Astrocyte (in vitro differentiated cells and primary cell): ENCODE results near the gene KRTAP10-6. TPM values are rescaled to one million over a fixed set of nuclear protein-coding genes. Genes with fewer than 3 reads are reported as not detected.

Source experiments
- DNase-seq: peaks from one replicate; pipeline ENCODE4 v3.0.0-alpha.2; 2010; ENCODE audit warnings: low read depth
- FAIRE-seq: peaks from 2 replicates; lab custom pipeline; 2011; peaks lifted over from hg19 to GRCh38; lab: Jason Lieb, UNC
- H2AFZ ChIP-seq: 2 replicates; pipeline ENCODE4 v1.6.0; 2012; ENCODE audit warnings: low read depth, low read length, inconsistent platforms
- H3K27ac ChIP-seq: 2 replicates; pipeline ENCODE4 v1.5.1; 2011; ENCODE audit warnings: low read depth, low read length, inconsistent platforms
- H3K27me3 ChIP-seq: 2 replicates; pipeline ENCODE4 v1.6.0; 2011; ENCODE audit warnings: low read length, inconsistent platforms; ENCODE audit not compliant: insufficient read depth
- H3K36me3 ChIP-seq: 2 replicates; pipeline ENCODE4 v1.5.1; 2011; ENCODE audit warnings: low read length, inconsistent platforms; ENCODE audit not compliant: insufficient read depth
- H3K4me1 ChIP-seq: 2 replicates; pipeline ENCODE4 v1.5.1; 2011; ENCODE audit warnings: low read length, inconsistent platforms; ENCODE audit not compliant: insufficient read depth
- H3K4me2 ChIP-seq: 2 replicates; pipeline ENCODE4 v1.6.0; 2012; ENCODE audit warnings: low read length, inconsistent platforms
- H3K4me3 ChIP-seq: 2 replicates; pipeline ENCODE4 v1.5.1; 2011; ENCODE audit warnings: low read depth, mild to moderate bottlenecking, low read length, inconsistent platforms; ENCODE audit not compliant: insufficient read depth
- H3K79me2 ChIP-seq: 2 replicates; pipeline ENCODE4 v1.6.0; 2012; ENCODE audit warnings: mild to moderate bottlenecking, low read length, inconsistent platforms; ENCODE audit not compliant: insufficient read depth
- H3K9ac ChIP-seq: 2 replicates; pipeline ENCODE4 v1.6.0; 2012; ENCODE audit warnings: mild to moderate bottlenecking, low read length, inconsistent platforms
- H3K9me3 ChIP-seq: 2 replicates; pipeline ENCODE4 v1.5.1; 2012; ENCODE audit warnings: low read depth, mild to moderate bottlenecking, low read length, inconsistent platforms; ENCODE audit not compliant: insufficient read depth
- H4K20me1 ChIP-seq: 2 replicates; pipeline ENCODE4 v1.6.0; 2012; ENCODE audit warnings: low read length, inconsistent platforms; ENCODE audit not compliant: insufficient read depth
- H3K27ac Mint-ChIP-seq: one replicate; pipeline ENCODE4 v1.8.0; 2021; ENCODE audit warnings: mild to moderate bottlenecking, mixed read lengths; ENCODE audit not compliant: unreplicated experiment
- H3K27me3 Mint-ChIP-seq: one replicate; pipeline ENCODE4 v1.8.0; 2021; ENCODE audit warnings: low read depth, mixed read lengths; ENCODE audit not compliant: unreplicated experiment
- H3K36me3 Mint-ChIP-seq: one replicate; pipeline ENCODE4 v1.8.0; 2021; ENCODE audit warnings: low read depth, mixed read lengths; ENCODE audit not compliant: unreplicated experiment
- H3K4me1 Mint-ChIP-seq: one replicate; pipeline ENCODE4 v1.8.0; 2021; ENCODE audit warnings: low read depth, mixed read lengths; ENCODE audit not compliant: unreplicated experiment
- H3K4me3 Mint-ChIP-seq: one replicate; pipeline ENCODE4 v1.8.0; 2021; ENCODE audit warnings: mild to moderate bottlenecking, moderate library complexity, mixed read lengths; ENCODE audit not compliant: unreplicated experiment
- H3K9me3 Mint-ChIP-seq: one replicate; pipeline ENCODE4 v1.8.0; 2021; ENCODE audit warnings: mild to moderate bottlenecking, mixed read lengths; ENCODE audit not compliant: unreplicated experiment
- EZH2 ChIP-seq: IDR thresholded peaks from 2 replicates; pipeline ENCODE4 v1.6.1; 2012; ENCODE audit warnings: mild to moderate bottlenecking, low read length, inconsistent platforms; ENCODE audit not compliant: insufficient read depth
- total RNA-seq: library from RNA; stranded (reverse); gene quantifications from 2 replicates; pipeline ENCODE4 v1.2.1, GENCODE V29; 2021
- TF ChIP-seq, protein P1 (sequence below): IDR thresholded peaks from 2 replicates; pipeline ENCODE4 v1.5.1; 2011; ENCODE audit warnings: low read depth, mild to moderate bottlenecking, inconsistent platforms, low read length, moderate library complexity; ENCODE audit not compliant: insufficient read depth

Gene KRTAP10-6
- total RNA-seq, 1 donor from 2014 or later, result not detected

DNA sequence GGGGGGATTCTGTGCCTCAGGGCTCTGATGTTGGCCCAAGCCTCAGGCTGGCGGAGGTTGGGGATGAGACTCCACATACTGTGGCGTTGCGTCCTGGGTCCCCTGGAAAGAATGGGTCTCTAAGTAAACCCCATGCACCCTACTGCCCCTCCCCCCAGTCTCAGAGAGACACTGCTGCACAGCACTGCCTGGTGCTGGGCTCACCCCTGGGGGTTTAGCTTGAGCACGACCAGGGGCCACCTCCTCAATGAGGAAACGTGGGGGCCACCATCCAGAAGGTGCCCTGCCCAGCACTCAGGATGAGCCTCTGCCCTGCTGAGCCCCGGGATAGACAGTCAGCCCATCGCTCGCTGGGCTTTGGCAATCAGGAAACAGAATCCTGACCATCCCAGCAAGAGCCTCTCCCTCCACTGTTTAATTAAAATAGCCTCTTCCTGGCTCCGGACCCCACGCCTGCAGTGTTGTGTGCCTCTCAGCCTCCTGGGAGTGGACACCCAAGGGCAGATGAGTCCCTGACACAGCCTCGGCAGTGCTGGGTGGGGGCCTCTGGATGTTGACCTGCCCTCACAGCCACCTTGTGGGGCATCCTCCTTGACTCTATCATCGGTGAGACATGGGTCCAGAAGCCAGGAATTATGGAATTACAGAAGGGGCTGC, 22.3 kb downstream of the KRTAP10-6 start:
- Histone ChIP-seq H3K27ac (no peak overlapping the region), H2AFZ (no peak overlapping the region), H3K4me2 (no peak overlapping the region), H3K79me2 (no peaks in the 10 kb centered on the region), H3K4me1 (no peaks in the 10 kb centered on the region), H3K4me3 (no peak overlapping the region), H3K36me3 (no peaks in the 10 kb centered on the region), H3K9ac (no peak overlapping the region), H4K20me1 (no peaks in the 10 kb centered on the region), H3K9me3 (peaks cover 11% of the 10 kb centered on the region), H3K27me3 (no peaks in the 10 kb centered on the region)
- H3K36me3 Mint-ChIP-seq, result peaks cover 6% of the 10 kb centered on the region
- no peak for FAIRE-seq
- TF ChIP-seq, protein P1, sequence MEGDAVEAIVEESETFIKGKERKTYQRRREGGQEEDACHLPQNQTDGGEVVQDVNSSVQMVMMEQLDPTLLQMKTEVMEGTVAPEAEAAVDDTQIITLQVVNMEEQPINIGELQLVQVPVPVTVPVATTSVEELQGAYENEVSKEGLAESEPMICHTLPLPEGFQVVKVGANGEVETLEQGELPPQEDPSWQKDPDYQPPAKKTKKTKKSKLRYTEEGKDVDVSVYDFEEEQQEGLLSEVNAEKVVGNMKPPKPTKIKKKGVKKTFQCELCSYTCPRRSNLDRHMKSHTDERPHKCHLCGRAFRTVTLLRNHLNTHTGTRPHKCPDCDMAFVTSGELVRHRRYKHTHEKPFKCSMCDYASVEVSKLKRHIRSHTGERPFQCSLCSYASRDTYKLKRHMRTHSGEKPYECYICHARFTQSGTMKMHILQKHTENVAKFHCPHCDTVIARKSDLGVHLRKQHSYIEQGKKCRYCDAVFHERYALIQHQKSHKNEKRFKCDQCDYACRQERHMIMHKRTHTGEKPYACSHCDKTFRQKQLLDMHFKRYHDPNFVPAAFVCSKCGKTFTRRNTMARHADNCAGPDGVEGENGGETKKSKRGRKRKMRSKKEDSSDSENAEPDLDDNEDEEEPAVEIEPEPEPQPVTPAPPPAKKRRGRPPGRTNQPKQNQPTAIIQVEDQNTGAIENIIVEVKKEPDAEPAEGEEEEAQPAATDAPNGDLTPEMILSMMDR, result no peak
- no peak for TF ChIP-seq EZH2
- no peak overlapping the region for H3K27ac Mint-ChIP-seq
- DNase-seq, result no peak
- H3K27me3 Mint-ChIP-seq, result peaks cover 13% of the 10 kb centered on the region
- peaks cover 17% of the 10 kb centered on the region for H3K9me3 Mint-ChIP-seq
- H3K4me3 Mint-ChIP-seq, result no peak overlapping the region
- H3K4me1 Mint-ChIP-seq, result peaks cover 4% of the 10 kb centered on the region

DNA sequence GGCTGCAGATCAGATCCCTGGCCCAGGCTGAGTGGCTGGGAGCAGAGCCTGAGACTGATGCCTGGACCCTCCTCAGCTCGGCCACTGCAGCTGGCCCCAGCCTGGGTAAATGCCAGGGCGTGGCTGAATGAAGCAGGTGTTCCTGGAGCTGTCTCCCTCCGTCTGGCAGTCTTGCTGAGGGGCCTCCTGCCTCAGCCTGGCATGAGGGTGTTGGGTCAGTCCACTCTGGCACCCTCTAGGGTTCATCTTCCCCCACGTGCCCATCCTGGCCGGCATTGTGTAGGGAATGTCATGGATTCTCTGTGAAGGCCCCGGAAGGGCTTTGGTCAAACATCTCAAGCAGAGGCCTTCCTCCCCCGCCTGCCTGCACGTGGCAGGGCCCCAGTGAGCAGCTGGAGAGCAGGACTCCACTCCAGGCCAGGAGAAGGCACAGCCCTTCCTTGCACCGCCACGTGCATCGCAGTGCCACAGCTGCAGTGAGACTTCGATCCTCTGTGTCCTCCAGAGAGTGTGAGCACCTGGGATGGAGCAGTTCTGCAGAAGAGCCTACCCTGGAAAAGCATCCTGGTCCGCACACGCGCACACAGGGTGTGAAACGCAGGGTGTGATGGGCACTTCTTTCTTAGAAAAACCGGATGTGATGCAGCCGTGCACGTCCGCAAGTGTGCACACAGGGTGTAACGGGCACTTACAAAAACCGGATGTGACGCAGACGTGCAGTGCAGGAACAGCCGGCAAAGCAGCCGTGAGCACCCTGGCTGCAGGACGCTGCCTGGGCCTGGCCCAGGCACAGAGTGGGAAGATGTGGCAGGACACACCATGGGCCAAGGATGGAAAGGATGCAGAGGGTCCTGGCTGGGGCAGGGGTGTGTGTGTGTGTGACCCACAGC, 23.4 kb downstream of the KRTAP10-6 start:
- H3K27me3 ChIP-seq, result no peaks in the 10 kb centered on the region
- H3K4me1 ChIP-seq, result no peaks in the 10 kb centered on the region
- H3K27me3 Mint-ChIP-seq, result peaks cover 10% of the 10 kb centered on the region
- DNase-seq, result no peak
- TF ChIP-seq, protein P1, result no peak
- TF ChIP-seq EZH2, result no peak
- no peak overlapping the region for H3K4me3 ChIP-seq
- H3K4me3 Mint-ChIP-seq, result no peak overlapping the region
- no peak overlapping the region for H3K4me2 ChIP-seq
- no peaks in the 10 kb centered on the region for H3K79me2 ChIP-seq
- peaks cover 4% of the 10 kb centered on the region for H3K4me1 Mint-ChIP-seq
- no peak overlapping the region for H3K27ac ChIP-seq
- H2AFZ ChIP-seq, result no peak overlapping the region
- no peaks in the 10 kb centered on the region for H3K36me3 ChIP-seq
- peaks cover 17% of the 10 kb centered on the region for H3K9me3 Mint-ChIP-seq
- no peak overlapping the region for H3K27ac Mint-ChIP-seq
- no peak for FAIRE-seq
- H3K9ac ChIP-seq, result no peak overlapping the region
- no peaks in the 10 kb centered on the region for H4K20me1 ChIP-seq
- peaks cover 6% of the 10 kb centered on the region for H3K36me3 Mint-ChIP-seq
- H3K9me3 ChIP-seq, result peaks cover 11% of the 10 kb centered on the region
